HG03378 (cell line): ENCODE measurements around the gene COPE.
"Not testable (repeated sequence)": the region's sequence is repeated elsewhere in the genome, so short reads cannot be mapped to it uniquely, and the experiment has no call there.

ENCODE experiments used
- ATAC-seq: cut with Tn5 transposase; IDR thresholded peaks from one replicate; pipeline ENCODE4 v1.9.1; 2021; ENCODE audit warnings: mild to moderate bottlenecking, moderate library complexity; ENCODE audit not compliant: unreplicated experiment

The COPE gene

GRCh38 chr19:18940769-18941627 is 21.8 kb upstream of the COPE start, which contains the start of gene HOMER3:
Gene HOMER3 (minus strand): TSS chr19:18941217. CDS start chr19:18938982, 2,235 bp downstream.
- no peak for ATAC-seq

GRCh38 chr19:18939922-18940768 is 21.0 kb upstream of the COPE start:
- ATAC-seq: no peak

- ATAC-seq: no peak
Observed at GRCh38 chr19:18939163-18939562, 20.0 kb upstream of the COPE start.

- ATAC-seq: no peak
Observed at GRCh38 chr19:18933297-18933696, 14.1 kb upstream of the COPE start.

- ATAC-seq: no peak
Observed at GRCh38 chr19:18932216-18932841, 13.1 kb upstream of the COPE start.

GRCh38 chr19:18931316-18932162 is 12.4 kb upstream of the COPE start:
- ATAC-seq: no peak

- no peak for ATAC-seq
Observed at GRCh38 chr19:18929311-18929710, 10.1 kb upstream of the COPE start.

GRCh38 chr19:18928018-18928805 is 9.0 kb upstream of the COPE start:
- ATAC-seq: no peak

- ATAC-seq: no peak
Observed at GRCh38 chr19:18924684-18925213, 5.6 kb upstream of the COPE start.

- no peak for ATAC-seq
Observed at GRCh38 chr19:18922228-18922985, 3.2 kb upstream of the COPE start.

- no peak for ATAC-seq
Observed at GRCh38 chr19:18921593-18921992, 2.4 kb upstream of the COPE start.

- ATAC-seq: no peak
Observed at GRCh38 chr19:18920400-18920799, 1.2 kb upstream of the COPE start.

- no peak for ATAC-seq
Observed at GRCh38 chr19:18919900-18920214, 670 bp upstream of the COPE start.

GRCh38 chr19:18917593-18917992 is 1.6 kb downstream of the COPE start:
- ATAC-seq: not testable (repeated sequence)

GRCh38 chr19:18915639-18916038 is 3.5 kb downstream of the COPE start:
- ATAC-seq: no peak

GRCh38 chr19:18913466-18913865 is 5.7 kb downstream of the COPE start:
- no peak for ATAC-seq

GRCh38 chr19:18912933-18913332 is 6.3 kb downstream of the COPE start:
- no peak for ATAC-seq

- ATAC-seq: no peak
Observed at GRCh38 chr19:18910801-18911436, 8.3 kb downstream of the COPE start.
